ENCODE results near the gene MB21D2. TPM values are rescaled to one million over a fixed set of nuclear protein-coding genes. Genes with fewer than 3 reads are reported as not detected.

MB21D2 gene
- total and polyA plus RNA-seq, 8 donors: 3.2 to 6.9 (median 5.7) TPM

GRCh38 chr3:192747746-192748145, 169.9 kb downstream of the MB21D2 start:
- TF ChIP-seq CTCF (IDR thresholded peaks at IDR 0.05): no peak
- Histone ChIP-seq H3K27ac (no peak overlapping the region), H3K36me3 (no peaks in the 10 kb centered on the region), H3K9me3 (no peaks in the 10 kb centered on the region), H3K4me3 (no peak overlapping the region), H3K4me1 (no peaks in the 10 kb centered on the region), H3K27me3 (no peaks in the 10 kb centered on the region)
- no peak for ATAC-seq
- DNase-seq: no peak
- intact Hi-C loops (cut with DNase I): no loop called here

DNA sequence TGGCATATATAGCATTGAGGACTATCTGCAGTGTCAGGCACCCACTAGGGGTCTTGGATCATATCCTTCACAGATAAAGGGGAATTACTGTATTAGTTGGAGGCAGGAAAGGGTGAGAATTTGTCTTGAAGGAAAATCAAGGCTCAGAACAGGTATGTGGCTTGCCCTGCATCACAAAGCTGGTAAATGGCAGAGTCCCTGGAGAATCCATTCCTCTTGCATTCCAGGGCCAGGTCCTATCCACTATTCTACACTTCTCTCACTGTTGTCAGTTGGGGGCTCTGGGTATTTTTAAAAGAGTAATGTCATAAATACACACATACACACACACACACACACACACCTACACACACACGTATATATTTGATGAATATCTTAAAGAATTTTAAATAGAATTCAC, 170.5 kb downstream of the MB21D2 start:
- Histone ChIP-seq H3K4me1 (no peaks in the 10 kb centered on the region), H3K27ac (no peak overlapping the region), H3K27me3 (no peaks in the 10 kb centered on the region), H3K36me3 (no peaks in the 10 kb centered on the region), H3K9me3 (no peaks in the 10 kb centered on the region), H3K4me3 (no peak overlapping the region)
- TF ChIP-seq CTCF (IDR thresholded peaks at IDR 0.05): no peak
- DNase-seq: no peak
- ATAC-seq: no peak
- intact Hi-C loops (cut with DNase I): no loop called here

Other genes with a start within 250 kb of the MB21D2 start
- 1 to 10 TPM; 1.0 to 3.6 TPM for gene FGF12, start 190.3 kb downstream of the MB21D2 start, total RNA-seq
- gene FGF12, start 190.3 kb downstream of the MB21D2 start, polyA plus RNA-seq (ENCODE audit: insufficient read length in 6 of 6): 10 to 100 TPM in 1 of 6 donors, 1 to 10 TPM in 5; 2.6 to 10.2 (median 6.3) TPM

Data from left lung (tissue), 10 donors.